Fibroblast of pulmonary artery (primary cell): ENCODE measurements around the gene ACTL10.

Source experiments
- DNase-seq: peaks from one replicate; pipeline ENCODE4 v3.0.0-alpha.2; 2010; ENCODE audit warnings: low read depth
- H3K4me3 ChIP-seq: replicated peaks from 2 replicates; pipeline ENCODE4 v1.5.1; 2011; ENCODE audit warnings: low read depth, mild to moderate bottlenecking, control low read depth, low read length, moderate library complexity
- TF ChIP-seq, protein P1 (sequence below): IDR thresholded peaks from 2 replicates; pipeline ENCODE4 v1.5.1; 2011; ENCODE audit warnings: mild to moderate bottlenecking, control low read depth, low read length, inconsistent platforms; ENCODE audit errors: missing control alignments

Gene ACTL10

DNA sequence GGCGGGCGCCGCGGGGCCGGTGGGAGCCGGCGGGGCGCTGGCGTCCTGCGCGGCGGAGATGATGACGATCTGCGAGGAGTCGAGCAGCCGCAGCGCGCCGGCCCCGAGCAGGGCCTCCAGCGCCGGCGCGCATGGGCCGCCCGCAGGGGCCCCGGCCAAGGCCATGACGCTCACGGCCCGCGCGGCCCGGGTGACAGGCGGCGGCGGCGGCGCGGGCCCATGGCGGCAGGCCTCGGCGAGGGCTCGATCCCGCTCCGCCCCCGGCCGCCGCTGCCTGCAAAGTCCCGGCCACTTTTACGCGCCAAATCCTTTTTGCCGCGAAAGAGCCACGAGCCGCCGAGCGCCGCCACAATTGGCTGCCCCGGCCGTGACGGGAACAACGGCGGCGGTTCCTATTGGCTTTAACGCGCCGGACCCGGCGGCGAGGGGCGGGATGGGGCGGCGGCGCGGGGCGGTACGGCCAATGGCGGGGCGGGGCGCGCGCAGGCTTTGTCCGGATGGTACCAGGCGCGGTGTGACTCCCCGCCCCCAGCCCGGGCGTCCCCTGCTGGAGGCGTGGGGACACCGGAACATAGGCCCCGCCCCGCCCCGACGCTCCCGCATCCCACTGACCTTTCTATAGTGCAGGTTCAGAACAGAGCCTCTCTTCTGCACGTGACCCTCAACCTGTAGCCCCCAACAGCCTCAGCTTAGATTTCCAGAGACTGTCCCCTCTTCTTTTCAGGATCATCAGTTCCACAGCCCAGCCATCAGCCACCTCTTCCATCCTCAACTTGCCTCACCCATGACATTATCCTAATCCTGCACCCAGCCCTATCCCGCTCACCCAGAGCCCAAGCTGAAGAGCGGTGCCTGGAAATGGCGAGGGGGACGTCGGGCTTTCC lies 19.6 kb downstream of the ACTL10 start, which contains the start of gene E2F1:
E2F1 (minus strand) TSS at position 286 of the 884 bp plus-strand sequence; CDS start at position 165, 121 bp downstream.
- peak within 1 kb of the TSS; percentile 36 for H3K4me3 ChIP-seq
- TF ChIP-seq, protein P1, sequence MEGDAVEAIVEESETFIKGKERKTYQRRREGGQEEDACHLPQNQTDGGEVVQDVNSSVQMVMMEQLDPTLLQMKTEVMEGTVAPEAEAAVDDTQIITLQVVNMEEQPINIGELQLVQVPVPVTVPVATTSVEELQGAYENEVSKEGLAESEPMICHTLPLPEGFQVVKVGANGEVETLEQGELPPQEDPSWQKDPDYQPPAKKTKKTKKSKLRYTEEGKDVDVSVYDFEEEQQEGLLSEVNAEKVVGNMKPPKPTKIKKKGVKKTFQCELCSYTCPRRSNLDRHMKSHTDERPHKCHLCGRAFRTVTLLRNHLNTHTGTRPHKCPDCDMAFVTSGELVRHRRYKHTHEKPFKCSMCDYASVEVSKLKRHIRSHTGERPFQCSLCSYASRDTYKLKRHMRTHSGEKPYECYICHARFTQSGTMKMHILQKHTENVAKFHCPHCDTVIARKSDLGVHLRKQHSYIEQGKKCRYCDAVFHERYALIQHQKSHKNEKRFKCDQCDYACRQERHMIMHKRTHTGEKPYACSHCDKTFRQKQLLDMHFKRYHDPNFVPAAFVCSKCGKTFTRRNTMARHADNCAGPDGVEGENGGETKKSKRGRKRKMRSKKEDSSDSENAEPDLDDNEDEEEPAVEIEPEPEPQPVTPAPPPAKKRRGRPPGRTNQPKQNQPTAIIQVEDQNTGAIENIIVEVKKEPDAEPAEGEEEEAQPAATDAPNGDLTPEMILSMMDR = no peak
- peak; percentile 88 for DNase-seq

DNA sequence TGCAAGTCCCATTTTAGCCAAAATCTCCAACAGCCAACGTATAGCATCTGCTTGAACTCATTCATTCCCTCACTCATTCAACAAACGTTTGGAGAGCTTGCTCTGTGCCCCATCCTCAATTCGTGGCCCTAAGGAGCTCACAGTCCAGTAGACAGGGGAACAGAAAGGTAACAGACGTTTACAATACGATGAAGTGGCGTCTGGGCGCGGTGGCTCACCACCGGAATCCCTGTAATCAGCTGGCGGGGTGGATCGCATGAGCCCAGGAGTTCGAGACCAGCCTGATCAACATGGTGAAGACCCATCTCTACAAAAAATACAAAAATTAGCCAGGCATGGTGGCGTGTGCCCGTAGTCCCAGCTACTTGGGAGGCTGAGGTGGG lies 20.2 kb downstream of the ACTL10 start:
- TF ChIP-seq, protein P1 = no peak
- peak overlapping the region; percentile 35 for H3K4me3 ChIP-seq
- DNase-seq = no peak

DNA sequence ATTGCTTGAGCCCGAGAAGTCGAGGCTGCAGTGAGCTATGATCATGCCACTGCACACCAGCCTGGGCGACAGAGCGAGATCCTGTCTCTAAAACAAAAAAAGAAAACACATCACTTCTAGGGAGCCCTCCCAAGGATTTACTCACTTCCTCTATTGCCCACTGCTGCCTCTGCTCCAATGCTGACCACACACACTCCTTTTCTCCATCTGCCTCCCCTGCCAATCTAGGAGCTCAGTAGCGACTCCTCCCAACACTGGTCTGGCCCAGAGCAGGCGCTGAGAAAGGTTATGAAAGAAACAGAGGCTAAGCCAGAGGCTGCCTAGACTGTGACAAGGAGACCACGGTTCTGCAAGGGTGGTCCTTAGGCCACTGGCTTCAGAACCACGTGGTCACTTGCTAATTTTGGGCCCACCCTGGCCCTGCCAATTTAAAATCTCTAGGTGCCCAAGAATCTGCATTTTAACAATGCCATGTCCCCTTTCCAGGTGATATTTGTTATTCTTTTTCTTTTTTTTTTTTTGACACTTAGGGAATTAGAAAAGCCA lies 20.7 kb downstream of the ACTL10 start:
- peak; percentile 78 for DNase-seq
- H3K4me3 ChIP-seq = no peak overlapping the region
- TF ChIP-seq, protein P1 = no peak

DNA sequence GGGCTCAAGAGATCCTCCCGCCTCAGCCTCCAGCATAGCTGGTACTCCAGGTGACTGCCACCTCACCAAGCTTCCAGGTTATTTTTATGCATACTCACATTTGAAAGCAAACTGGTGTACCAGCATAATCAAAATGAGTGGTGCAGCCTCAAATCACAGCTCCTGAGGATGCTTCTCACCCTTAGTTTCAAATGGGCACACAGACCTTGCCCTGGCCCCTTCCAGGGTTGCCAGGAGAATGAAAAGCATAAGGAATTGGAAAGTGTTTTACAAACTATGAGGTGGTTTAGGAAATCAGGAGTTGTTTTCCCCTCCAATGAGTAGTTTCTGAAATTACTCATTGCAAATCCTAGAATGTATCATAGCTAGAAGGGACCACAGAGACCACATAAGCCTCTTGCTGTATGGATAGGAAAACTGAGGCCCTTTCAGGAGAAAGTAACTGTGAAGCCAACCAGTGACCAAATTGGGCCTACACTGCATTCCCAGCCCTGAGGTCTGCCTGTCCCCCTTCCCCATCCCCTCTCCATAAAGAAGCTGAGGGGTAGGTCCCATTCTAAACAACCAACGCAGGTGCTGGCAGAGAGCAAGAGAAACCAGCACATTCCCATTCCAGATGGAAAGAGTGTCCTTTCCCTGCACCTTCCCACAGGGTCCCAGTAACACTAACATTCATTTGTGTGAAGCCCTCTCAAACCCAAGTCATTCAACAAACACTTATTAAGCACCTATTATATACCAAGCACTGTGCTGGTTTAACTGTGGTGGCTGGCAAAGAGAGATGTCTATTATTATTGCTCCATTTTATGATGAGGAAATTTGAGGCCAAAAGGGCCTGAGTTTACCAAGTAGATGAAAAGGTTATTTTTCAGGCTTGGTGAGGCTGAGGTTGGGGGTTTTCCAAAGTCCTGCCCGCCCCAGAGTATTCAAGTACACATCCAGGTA lies 21.5 kb downstream of the ACTL10 start:
- TF ChIP-seq, protein P1 = no peak
- H3K4me3 ChIP-seq = no peak overlapping the region
- no peak for DNase-seq

DNA sequence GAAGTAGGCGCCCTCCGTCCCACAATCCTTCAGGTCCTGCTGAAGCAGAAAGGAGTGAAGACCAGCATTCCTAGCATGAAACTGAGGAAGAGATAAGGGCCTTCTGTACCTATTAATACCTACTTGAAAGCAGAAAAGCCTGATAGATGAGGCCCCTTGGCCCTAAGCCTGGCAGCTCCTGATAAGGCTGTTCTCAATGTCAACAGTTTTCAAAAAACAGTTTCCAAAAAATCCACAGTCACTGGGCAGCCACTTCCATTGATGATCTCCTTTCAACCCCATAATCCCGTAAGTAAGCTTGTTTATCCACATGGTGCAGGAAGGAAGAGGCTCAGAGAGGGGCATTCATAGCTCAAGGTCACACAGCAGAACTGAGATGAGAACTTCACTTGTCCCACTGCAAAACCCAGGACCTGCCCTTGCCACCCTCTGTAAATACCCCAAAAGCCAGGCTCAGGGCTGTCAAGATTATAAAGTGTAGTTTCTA lies 22.2 kb downstream of the ACTL10 start:
- TF ChIP-seq, protein P1 = no peak
- DNase-seq = no peak
- no peak overlapping the region for H3K4me3 ChIP-seq

DNA sequence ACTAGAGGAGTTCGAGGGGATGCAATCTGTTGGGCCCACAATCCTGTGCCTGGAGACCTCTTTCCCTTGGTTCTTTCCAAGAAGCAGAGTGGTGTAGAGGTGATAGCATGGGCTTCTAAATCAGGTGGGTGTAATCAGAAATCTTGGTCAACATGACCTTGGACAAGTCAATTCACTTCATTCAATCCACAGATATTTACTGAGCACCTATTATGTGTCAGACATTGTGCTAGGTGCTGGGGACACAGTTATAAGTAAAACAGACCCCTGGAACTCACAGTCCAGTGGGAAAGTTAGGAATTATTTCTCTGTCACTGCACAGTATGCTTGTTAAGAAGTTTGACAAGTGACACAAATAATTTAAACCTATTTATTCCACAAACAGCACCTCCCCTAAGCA lies 22.8 kb downstream of the ACTL10 start:
- H3K4me3 ChIP-seq = no peak overlapping the region
- TF ChIP-seq, protein P1 = no peak
- no peak for DNase-seq
